Osteoblast (primary cell): Measurements from ENCODE around the gene CRYAB. TPM values are rescaled to one million over a fixed set of nuclear protein-coding genes. Genes with fewer than 3 reads are reported as not detected.
A peak's percentile ranks its signal among the peaks of the same experiment; 100 is the strongest.

ENCODE experiments used
- DNase-seq: peaks from one replicate; pipeline ENCODE4 v3.0.0; 2011; ENCODE audit warnings: low spot score, mixed read lengths; ENCODE audit not compliant: insufficient read length; ENCODE audit errors: missing footprints
- H2AFZ ChIP-seq: 2 replicates; pipeline ENCODE4 v1.6.0; 2011; ENCODE audit warnings: mild to moderate bottlenecking, low read length
- H3K27ac ChIP-seq: 2 replicates; pipeline ENCODE4 v1.5.1; 2011; ENCODE audit warnings: mild to moderate bottlenecking, low read depth, low read length, moderate library complexity
- H3K27me3 ChIP-seq: 2 replicates; pipeline ENCODE4 v1.6.0; 2012; ENCODE audit warnings: mild to moderate bottlenecking, control low read depth, inconsistent platforms, low read length, moderate library complexity; ENCODE audit not compliant: insufficient read depth
- H3K36me3 ChIP-seq: 2 replicates; pipeline ENCODE4 v1.5.1; 2011; ENCODE audit warnings: mild to moderate bottlenecking, low read length, control low read depth, moderate library complexity; ENCODE audit not compliant: insufficient read depth
- H3K4me1 ChIP-seq: 2 replicates; pipeline ENCODE4 v1.5.1; 2011; ENCODE audit warnings: mild to moderate bottlenecking, low read length, control low read depth, moderate library complexity; ENCODE audit not compliant: insufficient read depth
- H3K4me2 ChIP-seq: 2 replicates; pipeline ENCODE4 v1.6.0; 2011; ENCODE audit warnings: mild to moderate bottlenecking, low read length; ENCODE audit not compliant: insufficient read depth
- H3K4me3 ChIP-seq: fragments of 200-600 bp; sonication (generic); 3 replicates; pipeline ENCODE4 v1.5.1; 2012; ENCODE audit warnings: mild to moderate bottlenecking, low read length, inconsistent platforms; ENCODE audit not compliant: insufficient read depth
- H3K79me2 ChIP-seq: 2 replicates; pipeline ENCODE4 v1.6.0; 2012; ENCODE audit warnings: mild to moderate bottlenecking, low read length, control low read depth, inconsistent platforms; ENCODE audit not compliant: insufficient read depth
- H3K9me3 ChIP-seq: 2 replicates; pipeline ENCODE4 v1.5.1; 2011; ENCODE audit warnings: low read depth, low read length, control low read depth
- H4K20me1 ChIP-seq: 2 replicates; pipeline ENCODE4 v1.6.0; 2012; ENCODE audit warnings: mild to moderate bottlenecking, low read length, control low read depth; ENCODE audit not compliant: insufficient read depth
- CTCF ChIP-seq: IDR thresholded peaks from 2 replicates; pipeline ENCODE4 v1.5.1; 2011; ENCODE audit warnings: mild to moderate bottlenecking, low read depth, low read length, moderate library complexity; ENCODE audit errors: extremely low read depth
- total RNA-seq: library from RNA; depleted of rRNA; stranded (reverse); fragments of >200 nt; gene quantifications from 2 replicates; pipeline ENCODE4 v1.2.3, GENCODE V29; 2012

CRYAB gene
- total RNA-seq, 1 donor, result 54.3 TPM

- H4K20me1 ChIP-seq, result no peaks in the 10 kb centered on the region
- H3K4me1 ChIP-seq, result peaks cover 34% of the 10 kb centered on the region
- no peak overlapping the region for H3K27ac ChIP-seq
- H3K4me2 ChIP-seq, result peak overlapping the region; percentile 73
- DNase-seq, result no peak
- no peak overlapping the region for H2AFZ ChIP-seq
- no peaks in the 10 kb centered on the region for H3K9me3 ChIP-seq
- TF ChIP-seq CTCF, result no peak
- peaks cover 15% of the 10 kb centered on the region for H3K79me2 ChIP-seq
- no peaks in the 10 kb centered on the region for H3K36me3 ChIP-seq
- no peak overlapping the region for H3K4me3 ChIP-seq
- H3K27me3 ChIP-seq, result no peaks in the 10 kb centered on the region
Measured at GRCh38 chr11:111917788-111918187, 6.2 kb upstream of the CRYAB start.

GRCh38 chr11:111917312-111917711 is 5.7 kb upstream of the CRYAB start:
- Histone ChIP-seq H3K4me1 (peaks cover 34% of the 10 kb centered on the region), H4K20me1 (no peaks in the 10 kb centered on the region), H3K79me2 (peaks cover 15% of the 10 kb centered on the region), H3K27me3 (no peaks in the 10 kb centered on the region), H3K36me3 (no peaks in the 10 kb centered on the region), H3K9me3 (no peaks in the 10 kb centered on the region), H2AFZ (no peak overlapping the region), H3K4me2 (no peak overlapping the region), H3K4me3 (no peak overlapping the region), H3K27ac (no peak overlapping the region)
- no peak for TF ChIP-seq CTCF
- DNase-seq, result no peak

GRCh38 chr11:111916768-111917167 is 5.2 kb upstream of the CRYAB start:
- Histone ChIP-seq H3K9me3 (no peaks in the 10 kb centered on the region), H3K36me3 (no peaks in the 10 kb centered on the region), H3K4me3 (no peak overlapping the region), H3K27ac (no peak overlapping the region), H3K27me3 (no peaks in the 10 kb centered on the region), H2AFZ (no peak overlapping the region), H3K4me1 (peaks cover 34% of the 10 kb centered on the region), H4K20me1 (no peaks in the 10 kb centered on the region), H3K4me2 (no peak overlapping the region), H3K79me2 (peaks cover 15% of the 10 kb centered on the region)
- no peak for DNase-seq
- no peak for TF ChIP-seq CTCF

GRCh38 chr11:111913997-111914396 is 2.4 kb upstream of the CRYAB start:
- Histone ChIP-seq H3K4me3 (peak overlapping the region; percentile 68), H3K9me3 (no peaks in the 10 kb centered on the region), H3K36me3 (peaks cover 6% of the 10 kb centered on the region), H2AFZ (peak overlapping the region; percentile 52), H3K79me2 (peaks cover 15% of the 10 kb centered on the region), H3K4me2 (peak overlapping the region; percentile 88), H4K20me1 (no peaks in the 10 kb centered on the region), H3K4me1 (peaks cover 45% of the 10 kb centered on the region), H3K27ac (peak overlapping the region; percentile 90), H3K27me3 (no peaks in the 10 kb centered on the region)
- peak; percentile 7 for TF ChIP-seq CTCF
- peak; percentile 90 for DNase-seq
